Calu3 (cell line): ENCODE results near the gene OXSR1. TPM values are rescaled to one million over a fixed set of nuclear protein-coding genes. Genes with fewer than 3 reads are reported as not detected.
"Not testable (repeated sequence)": the region's sequence is repeated elsewhere in the genome, so short reads cannot be mapped to it uniquely, and the experiment has no call there.

Experiments used
- BruUV-seq: library from RNA; stranded (reverse); fragments of 400-500 nt; replicated peaks from 2 replicates; lab custom pipeline; 2021; lab: Mats Ljungman, UMichigan
- CTCF ChIA-PET: fragments of 300-600 bp; sonication (Branson Sonifier 250); formaldehyde crosslinking; loops from one replicate; lab custom pipeline; 2022; ENCODE audit warnings: antibody characterized with exemption; lab: Charles Lee
- DNase-seq: peaks from one replicate; pipeline ENCODE4 v3.0.0; 2022
- H3K27ac Mint-ChIP-seq: one replicate; pipeline ENCODE4 v1.8.0; 2022; ENCODE audit warnings: mixed read lengths; ENCODE audit not compliant: unreplicated experiment
- H3K27me3 Mint-ChIP-seq: one replicate; pipeline ENCODE4 v1.8.0; 2022; ENCODE audit warnings: mixed read lengths; ENCODE audit not compliant: unreplicated experiment
- H3K36me3 Mint-ChIP-seq: one replicate; pipeline ENCODE4 v1.8.0; 2022; ENCODE audit warnings: mild to moderate bottlenecking, moderate library complexity, mixed read lengths; ENCODE audit not compliant: insufficient read depth, unreplicated experiment
- H3K4me1 Mint-ChIP-seq: one replicate; pipeline ENCODE4 v1.8.0; 2022; ENCODE audit warnings: mild to moderate bottlenecking, low read depth, mixed read lengths; ENCODE audit not compliant: unreplicated experiment
- H3K4me3 Mint-ChIP-seq: one replicate; pipeline ENCODE4 v1.8.0; 2022; ENCODE audit warnings: mild to moderate bottlenecking, low read depth, moderate library complexity, mixed read lengths; ENCODE audit not compliant: unreplicated experiment
- H3K9me3 Mint-ChIP-seq: one replicate; pipeline ENCODE4 v1.8.0; 2022; ENCODE audit warnings: low read depth, mixed read lengths; ENCODE audit not compliant: unreplicated experiment
- intact Hi-C: fragments of 100-400 bp; cut with micrococcal nuclease; formaldehyde crosslinking; loops from one replicate; pipeline ENCODE4 v1.10.0; 2022; ENCODE audit not compliant: unreplicated experiment
- total RNA-seq: library from RNA; stranded (reverse); gene quantifications from 2 replicates; pipeline ENCODE4 v1.2.3, GENCODE V29; 2022
- TF ChIP-seq, protein P1 (sequence below): fragments of 200-600 bp; IDR thresholded peaks from one replicate; pipeline ENCODE4 v1.8.0; 2022; ENCODE audit warnings: antibody characterized with exemption; ENCODE audit not compliant: unreplicated experiment

OXSR1 gene
- total RNA-seq, 1 experiment from 2014 or later, result 50.4 TPM

DNA sequence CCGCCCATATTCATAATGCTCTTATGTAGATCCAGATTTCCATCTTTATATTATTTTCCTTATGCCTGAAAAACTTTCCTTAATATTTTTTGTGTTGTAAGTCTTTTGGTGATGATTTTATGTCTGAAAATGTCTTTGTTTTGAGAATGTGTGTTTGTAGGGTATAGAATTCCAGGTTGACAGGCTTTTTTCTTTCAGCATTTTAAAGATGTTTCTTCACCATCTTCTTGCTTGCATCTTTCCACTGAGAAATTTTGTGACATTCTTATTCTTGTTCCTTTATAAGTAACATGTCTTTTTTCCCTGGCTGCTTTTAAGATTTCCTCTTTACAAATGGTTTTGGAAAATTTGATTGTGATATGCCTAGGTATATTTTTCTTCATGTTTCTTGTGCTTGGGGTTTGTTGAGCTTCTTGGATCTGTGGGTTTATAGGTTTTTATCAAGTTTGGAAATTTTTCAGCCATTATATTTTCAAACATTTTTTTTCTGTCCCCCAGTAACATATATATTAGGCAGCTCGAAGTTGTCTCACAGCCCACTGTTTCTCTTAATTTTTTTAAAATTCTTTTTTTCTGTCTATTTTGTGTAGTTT, 73.2 kb downstream of the OXSR1 start:
- Mint-ChIP-seq H3K4me3 (no peak overlapping the region), H3K36me3 (peaks cover 24% of the 10 kb centered on the region), H3K4me1 (peaks cover 26% of the 10 kb centered on the region), H3K27ac (no peak overlapping the region), H3K27me3 (no peaks in the 10 kb centered on the region), H3K9me3 (no peaks in the 10 kb centered on the region)
- no peak for DNase-seq
- no TSS peak for BruUV-seq
- CTCF ChIA-PET, result no interaction called here
- TF ChIP-seq, protein P1, sequence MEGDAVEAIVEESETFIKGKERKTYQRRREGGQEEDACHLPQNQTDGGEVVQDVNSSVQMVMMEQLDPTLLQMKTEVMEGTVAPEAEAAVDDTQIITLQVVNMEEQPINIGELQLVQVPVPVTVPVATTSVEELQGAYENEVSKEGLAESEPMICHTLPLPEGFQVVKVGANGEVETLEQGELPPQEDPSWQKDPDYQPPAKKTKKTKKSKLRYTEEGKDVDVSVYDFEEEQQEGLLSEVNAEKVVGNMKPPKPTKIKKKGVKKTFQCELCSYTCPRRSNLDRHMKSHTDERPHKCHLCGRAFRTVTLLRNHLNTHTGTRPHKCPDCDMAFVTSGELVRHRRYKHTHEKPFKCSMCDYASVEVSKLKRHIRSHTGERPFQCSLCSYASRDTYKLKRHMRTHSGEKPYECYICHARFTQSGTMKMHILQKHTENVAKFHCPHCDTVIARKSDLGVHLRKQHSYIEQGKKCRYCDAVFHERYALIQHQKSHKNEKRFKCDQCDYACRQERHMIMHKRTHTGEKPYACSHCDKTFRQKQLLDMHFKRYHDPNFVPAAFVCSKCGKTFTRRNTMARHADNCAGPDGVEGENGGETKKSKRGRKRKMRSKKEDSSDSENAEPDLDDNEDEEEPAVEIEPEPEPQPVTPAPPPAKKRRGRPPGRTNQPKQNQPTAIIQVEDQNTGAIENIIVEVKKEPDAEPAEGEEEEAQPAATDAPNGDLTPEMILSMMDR, result no peak
- intact Hi-C loops, result no loop called here

DNA sequence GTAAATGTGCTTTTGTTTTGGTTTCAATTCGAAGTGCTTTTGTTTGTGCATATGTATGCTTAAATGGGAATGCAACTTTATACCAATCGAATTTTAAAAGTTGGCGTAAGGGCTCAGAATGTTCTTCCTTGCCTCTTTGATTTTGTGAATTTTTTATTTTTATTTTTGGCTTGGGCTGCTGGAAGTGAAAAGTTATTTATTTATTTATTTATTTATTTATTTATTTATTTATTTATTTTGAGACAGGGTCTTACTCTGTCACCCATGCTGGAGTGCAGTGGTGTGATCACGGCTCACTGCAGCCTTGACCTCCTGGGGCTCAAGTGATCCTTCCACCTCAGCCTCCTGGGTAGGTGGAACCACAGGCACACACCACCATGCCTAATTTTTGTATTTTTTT, 77.5 kb downstream of the OXSR1 start:
- H3K9me3 Mint-ChIP-seq, DNase-seq, H3K27me3 Mint-ChIP-seq, H3K27ac Mint-ChIP-seq, H3K4me3 Mint-ChIP-seq, intact Hi-C loops, BruUV-seq: not testable (repeated sequence)
- Mint-ChIP-seq H3K36me3 (peaks cover 15% of the 10 kb centered on the region), H3K4me1 (peaks cover 19% of the 10 kb centered on the region)
- CTCF ChIA-PET, result interaction anchor here (0.7 kb wide), 1 partner anchor 105 kb away, joined by 3 read pairs; no protein-coding TSS in a partner anchor

DNA sequence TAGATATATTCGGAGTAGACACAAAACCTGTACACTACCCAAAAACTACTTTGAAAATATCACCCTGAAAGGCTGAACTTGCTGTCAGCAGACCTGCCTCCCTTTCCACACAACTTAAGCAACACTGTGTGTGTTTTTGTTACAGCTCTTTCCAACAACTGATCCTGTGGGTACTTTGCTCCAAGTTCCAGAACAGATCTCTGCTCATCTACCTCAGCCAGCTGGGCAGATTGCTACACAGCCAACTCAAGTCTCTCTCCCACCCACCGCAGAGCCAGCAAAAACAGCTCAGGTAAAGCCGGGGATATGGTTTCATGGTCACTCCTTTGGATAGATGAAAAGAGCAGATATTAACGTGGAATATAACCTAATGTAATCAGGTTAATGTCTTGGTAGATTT, 80.6 kb downstream of the OXSR1 start:
- H3K27me3 Mint-ChIP-seq, result no peaks in the 10 kb centered on the region
- TF ChIP-seq, protein P1, result no peak
- intact Hi-C loops, result loop anchor here (5.0 kb wide), 2 partner anchors 79 to 129 kb away; partner anchors contain the start of gene OXSR1
- CTCF ChIA-PET, result interaction anchor here (0.7 kb wide), 1 partner anchor 81 kb away, joined by 3 read pairs; the partner anchor contains the start of gene OXSR1
- H3K9me3 Mint-ChIP-seq, result no peaks in the 10 kb centered on the region
- no peak for DNase-seq
- peaks cover 20% of the 10 kb centered on the region for H3K4me1 Mint-ChIP-seq
- peaks cover 17% of the 10 kb centered on the region for H3K36me3 Mint-ChIP-seq
- BruUV-seq, result no TSS peak
- no peak overlapping the region for H3K27ac Mint-ChIP-seq
- no peak overlapping the region for H3K4me3 Mint-ChIP-seq

DNA sequence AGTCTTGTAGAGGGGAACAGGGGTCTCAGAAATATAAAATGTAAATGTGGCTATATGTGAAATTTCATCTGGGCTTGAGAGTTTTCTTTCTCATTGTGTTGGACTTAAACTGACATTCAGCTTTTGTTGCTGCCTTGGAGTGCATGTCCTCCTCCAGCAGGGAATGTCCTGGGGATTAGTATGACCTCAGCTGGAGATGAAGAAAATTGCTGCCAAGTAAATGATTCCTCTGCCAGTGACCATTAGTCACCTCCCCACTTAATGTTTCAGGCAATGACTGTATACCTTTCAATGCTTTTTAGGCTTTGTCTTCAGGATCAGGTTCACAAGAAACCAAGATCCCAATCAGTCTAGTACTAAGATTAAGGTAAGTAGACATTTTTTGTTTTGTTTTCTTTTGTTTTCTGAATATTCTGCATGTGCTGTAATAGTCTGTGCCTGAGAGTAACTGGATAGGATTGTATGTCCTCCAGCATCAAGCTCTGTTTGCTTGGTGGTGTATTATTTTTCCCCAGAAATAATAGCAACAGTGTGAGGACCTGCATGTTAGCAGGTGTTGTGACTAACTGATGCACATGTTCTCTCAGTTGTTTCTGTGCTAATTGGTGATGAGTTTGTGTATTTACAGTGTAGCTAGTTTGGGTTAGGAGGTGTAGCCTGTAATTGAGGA, 82.2 kb downstream of the OXSR1 start:
- no TSS peak for BruUV-seq

More for the DNA sequence above, 82.2 kb downstream of the OXSR1 start:
- H3K4me1 Mint-ChIP-seq, result peaks cover 20% of the 10 kb centered on the region
- CTCF ChIA-PET, result interaction anchor here (0.6 to 1.3 kb wide), 4 partner anchors 62 to 130 kb away, joined by 3 to 4 read pairs (median 4); no protein-coding TSS in a partner anchor
- intact Hi-C loops, result loop anchor here (1.0 to 5.0 kb wide), 3 partner anchors 80 to 130 kb away; partner anchors contain the start of gene OXSR1
- H3K27ac Mint-ChIP-seq, result peak overlapping the region; percentile 76
- DNase-seq, result peak; percentile 15
- no peaks in the 10 kb centered on the region for H3K9me3 Mint-ChIP-seq
- H3K27me3 Mint-ChIP-seq, result no peaks in the 10 kb centered on the region
- TF ChIP-seq, protein P1, result no peak
- no peak overlapping the region for H3K4me3 Mint-ChIP-seq
- H3K36me3 Mint-ChIP-seq, result peaks cover 17% of the 10 kb centered on the region
